Stomach (tissue), 4 donors: ENCODE measurements around the gene ERO1A.

Source experiments
- CTCF ChIP-seq, 7 experiments: fragments of 450-650 bp in 4 of 7; fragments of 200-600 bp in 3 of 7; sonication (generic) in 3 of 7; IDR thresholded peaks; one replicate each; pipeline ENCODE4 v1.5.1; 2016 to 2019; ENCODE audit warnings: antibody characterized with exemption in 7 of 7, control low read depth in 2 of 7, mild to moderate bottlenecking in 1 of 7
- POLR2A ChIP-seq, 4 donors: fragments of 450-650 bp; IDR thresholded peaks; one replicate each; pipeline ENCODE4 v1.6.1; 2016; ENCODE audit warnings: antibody characterized with exemption in 4 of 4, control low read depth in 2 of 4, mild to moderate bottlenecking in 1 of 4, moderate library complexity in 1 of 4
- POLR2AphosphoS5 ChIP-seq, 3 donors: sonication (generic); formaldehyde crosslinking; IDR thresholded peaks; one replicate each; pipeline ENCODE4 v1.6.1; 2016; ENCODE audit warnings: antibody characterized with exemption in 3 of 3

- no peak for TF ChIP-seq CTCF (IDR thresholded peaks at IDR 0.05)
- no peak for TF ChIP-seq POLR2A (IDR thresholded peaks at IDR 0.05)
- TF ChIP-seq POLR2AphosphoS5 (IDR thresholded peaks at IDR 0.05) = no peak
Measured at GRCh38 chr14:52596320-52596719, 99.0 kb downstream of the ERO1A start.
